Activated CD4-positive, alpha-beta T cell treated with anti-CD3 and anti-CD28 coated beads, Interleukin-2, Interleukin-6, amounts not matched to agents 100 ng/mL and 50 ng/mL, durations not matched to agents 16 hours and 8 hours (primary cell): ENCODE measurements around the gene TACC2.

ENCODE experiments used
- DNase-seq: peaks from one replicate; pipeline ENCODE4 v3.0.0-alpha.2; 2020

Gene TACC2

DNA sequence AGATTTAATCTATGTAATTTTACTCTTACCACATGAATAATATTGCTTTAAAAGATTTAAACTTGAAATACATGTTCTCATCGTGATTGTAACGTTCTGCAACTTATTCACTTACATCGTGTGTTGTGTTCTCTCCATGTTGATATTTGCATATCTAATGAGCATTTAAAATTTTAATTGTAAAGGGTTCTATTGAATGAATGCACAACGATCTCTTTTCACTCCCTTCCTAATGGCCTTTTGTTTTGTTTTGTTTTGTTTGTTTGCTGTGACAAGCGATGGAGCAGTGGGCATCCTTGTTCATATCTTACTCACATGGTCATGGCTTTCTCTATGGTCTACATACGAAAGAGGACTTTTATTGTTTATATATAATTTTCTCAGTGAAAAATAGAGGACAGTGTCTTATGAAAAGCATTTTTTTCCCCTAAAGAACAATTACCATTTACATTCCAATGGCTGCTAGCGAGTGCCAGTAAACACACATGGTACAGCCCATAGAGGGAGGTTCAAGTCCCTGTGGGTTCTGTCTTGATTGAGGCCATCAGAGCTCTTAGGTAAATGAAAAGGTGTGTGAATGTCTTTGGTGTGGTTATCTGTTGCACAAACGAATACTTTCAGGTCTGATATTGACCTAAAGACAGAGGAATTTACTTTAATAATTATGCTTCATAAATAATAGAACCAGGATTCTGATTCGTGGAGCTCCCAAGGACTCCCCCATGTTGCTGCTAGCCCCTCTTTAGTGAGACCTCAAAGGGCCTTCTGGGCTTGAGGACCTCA, 314.5 kb downstream of the TACC2 start:
- DNase-seq, result no peak
